Measurements from ENCODE around the gene CROCC2.

Gene CROCC2

DNA sequence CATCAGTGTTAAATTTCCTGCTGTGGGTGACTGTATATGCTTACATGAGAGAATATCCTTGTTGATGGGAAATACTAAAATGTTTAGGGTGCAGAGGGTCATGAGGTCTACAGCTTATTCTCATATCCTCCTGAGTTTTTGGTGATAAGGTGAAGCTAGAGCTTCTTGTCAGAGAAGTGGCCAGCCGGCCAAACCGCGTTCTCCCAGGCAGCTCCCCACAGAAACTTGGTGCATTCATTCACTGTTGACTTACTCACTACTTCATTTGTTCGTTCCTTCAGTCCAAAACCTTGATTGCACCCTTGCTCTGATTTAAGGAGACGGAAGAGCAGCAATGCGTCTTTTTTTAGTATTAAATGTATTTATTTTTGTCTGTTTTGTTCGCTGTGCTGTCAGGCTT lies 101.0 kb downstream of the CROCC2 start:
- TF ChIP-seq, protein P1, sequence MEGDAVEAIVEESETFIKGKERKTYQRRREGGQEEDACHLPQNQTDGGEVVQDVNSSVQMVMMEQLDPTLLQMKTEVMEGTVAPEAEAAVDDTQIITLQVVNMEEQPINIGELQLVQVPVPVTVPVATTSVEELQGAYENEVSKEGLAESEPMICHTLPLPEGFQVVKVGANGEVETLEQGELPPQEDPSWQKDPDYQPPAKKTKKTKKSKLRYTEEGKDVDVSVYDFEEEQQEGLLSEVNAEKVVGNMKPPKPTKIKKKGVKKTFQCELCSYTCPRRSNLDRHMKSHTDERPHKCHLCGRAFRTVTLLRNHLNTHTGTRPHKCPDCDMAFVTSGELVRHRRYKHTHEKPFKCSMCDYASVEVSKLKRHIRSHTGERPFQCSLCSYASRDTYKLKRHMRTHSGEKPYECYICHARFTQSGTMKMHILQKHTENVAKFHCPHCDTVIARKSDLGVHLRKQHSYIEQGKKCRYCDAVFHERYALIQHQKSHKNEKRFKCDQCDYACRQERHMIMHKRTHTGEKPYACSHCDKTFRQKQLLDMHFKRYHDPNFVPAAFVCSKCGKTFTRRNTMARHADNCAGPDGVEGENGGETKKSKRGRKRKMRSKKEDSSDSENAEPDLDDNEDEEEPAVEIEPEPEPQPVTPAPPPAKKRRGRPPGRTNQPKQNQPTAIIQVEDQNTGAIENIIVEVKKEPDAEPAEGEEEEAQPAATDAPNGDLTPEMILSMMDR (IDR thresholded peaks at IDR 0.05; ENCODE audit: insufficient read depth, low read length, missing control alignments): no peak
- CTCF ChIA-PET: interaction anchor here (1.0 kb wide), 1 partner anchor 15 kb away, joined by 3 read pairs; no protein-coding TSS in a partner anchor
- no peak overlapping the region for H3K4me3 ChIP-seq (ENCODE audit: low read depth, low read length)
- no peak for DNase-seq (ENCODE audit: low read depth, low spot score)
- POLR2A ChIA-PET: no interaction called here

- TF ChIP-seq, protein P1 (IDR thresholded peaks at IDR 0.05; ENCODE audit: insufficient read depth, low read length, missing control alignments): no peak
- no peak overlapping the region for H3K4me3 ChIP-seq (ENCODE audit: low read depth, low read length)
- ChIA-PET CTCF (no interaction called here), POLR2A (no interaction called here)
- DNase-seq (ENCODE audit: low read depth, low spot score): no peak
Observed at GRCh38 chr2:241007880-241008710, 102.0 kb downstream of the CROCC2 start.

DNA sequence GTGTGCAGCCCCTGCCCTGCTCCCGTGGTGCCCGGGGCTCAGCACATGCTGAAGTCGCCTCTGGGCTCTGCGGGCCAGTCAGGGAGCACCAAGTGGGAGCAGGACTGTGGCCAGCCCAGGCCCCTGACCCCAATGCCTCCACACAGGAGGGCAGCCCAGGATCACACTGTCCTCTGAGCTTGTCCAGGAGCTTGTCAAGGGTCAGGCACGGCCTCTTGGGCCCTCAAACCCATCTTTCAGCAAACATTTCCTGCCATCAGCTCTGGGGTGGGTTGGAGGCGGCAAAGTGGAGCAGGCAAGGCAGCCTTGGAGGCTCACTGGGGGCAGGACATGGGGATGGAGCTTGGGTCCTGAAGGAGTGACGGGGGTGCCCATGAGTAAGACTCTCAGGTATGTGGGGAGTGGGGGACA lies 102.6 kb downstream of the CROCC2 start:
- CTCF ChIA-PET: no interaction called here
- no peak overlapping the region for H3K4me3 ChIP-seq (ENCODE audit: low read depth, low read length)
- POLR2A ChIA-PET: no interaction called here
- TF ChIP-seq, protein P1 (IDR thresholded peaks at IDR 0.05; ENCODE audit: insufficient read depth, low read length, missing control alignments): no peak
- DNase-seq (ENCODE audit: low read depth, low spot score): no peak

GRCh38 chr2:241009191-241009590 lies 103.1 kb downstream of the CROCC2 start:
- H3K4me3 ChIP-seq (ENCODE audit: low read depth, low read length): no peak overlapping the region
- ChIA-PET POLR2A (interaction anchor here (1.1 kb wide), 1 partner anchor 29 kb away, joined by 3 read pairs; no protein-coding TSS in a partner anchor), CTCF (interaction anchor here (1.0 to 1.2 kb wide), 3 partner anchors 17 to 26 kb away, joined by 3 to 5 read pairs (median 3); no protein-coding TSS in a partner anchor)
- DNase-seq (ENCODE audit: low read depth, low spot score): no peak
- TF ChIP-seq, protein P1 (IDR thresholded peaks at IDR 0.05; ENCODE audit: insufficient read depth, low read length, missing control alignments): no peak

DNA sequence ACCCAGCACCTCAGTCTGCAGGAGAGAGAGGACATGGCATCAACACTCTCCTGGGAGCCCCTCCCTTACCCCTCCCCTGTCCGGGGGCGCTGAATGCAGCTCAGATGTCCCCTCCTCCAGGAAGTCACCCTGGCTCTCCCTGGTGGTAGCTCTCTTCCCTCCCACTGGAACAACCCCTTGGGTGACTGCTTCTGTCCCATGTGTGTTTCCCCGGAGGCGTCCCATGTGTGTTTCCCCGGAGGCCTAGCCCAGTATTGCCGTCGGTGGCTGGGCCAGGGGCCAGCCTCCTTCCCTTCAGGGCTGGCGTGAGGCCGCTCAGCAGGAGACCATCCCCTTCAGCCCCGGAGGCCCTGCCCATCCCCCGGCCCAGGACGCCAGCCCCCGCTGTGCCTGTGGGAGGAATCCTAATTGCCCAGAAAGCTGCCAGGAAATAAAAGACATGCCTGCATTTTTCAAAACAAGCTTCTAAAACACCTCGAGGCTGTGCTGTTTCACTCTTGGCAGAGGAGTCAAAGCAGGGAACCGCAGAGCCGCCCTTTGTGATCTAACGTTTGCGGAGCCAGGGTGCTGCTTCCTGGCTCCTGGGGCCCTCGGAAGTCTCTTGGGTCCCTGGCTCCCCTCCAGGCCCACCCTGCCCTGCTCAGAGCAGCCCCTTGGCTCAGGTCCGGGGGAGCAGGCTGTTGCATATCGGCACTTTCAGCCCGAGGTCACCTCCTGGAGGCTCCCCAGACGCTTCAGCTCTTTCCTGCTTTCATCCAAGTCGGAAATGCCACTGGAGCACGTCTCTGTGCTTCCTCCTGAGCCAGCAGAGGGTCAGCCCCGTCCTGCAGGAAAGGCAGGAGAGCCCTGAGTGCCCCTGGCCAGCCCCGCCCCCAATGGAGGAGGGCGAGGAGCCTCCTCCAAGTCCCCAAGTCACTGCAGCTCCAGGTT lies 103.7 kb downstream of the CROCC2 start:
- peak overlapping the region; percentile 36 for H3K4me3 ChIP-seq (ENCODE audit: low read depth, low read length)
- TF ChIP-seq, protein P1 (IDR thresholded peaks at IDR 0.05; ENCODE audit: insufficient read depth, low read length, missing control alignments): no peak
- CTCF ChIA-PET: interaction anchor here (1.0 to 1.2 kb wide), 4 partner anchors 18 to 159 kb away, joined by 3 to 5 read pairs (median 4); no protein-coding TSS in a partner anchor
- peak; percentile 17 for DNase-seq (ENCODE audit: low read depth, low spot score)
- POLR2A ChIA-PET: interaction anchor here (0.6 to 1.1 kb wide), 3 partner anchors 9 to 28 kb away, joined by 3 to 4 read pairs (median 3); no protein-coding TSS in a partner anchor
